Skeletal muscle satellite cell (primary cell): Measurements from ENCODE around the gene WBP1L. TPM values are rescaled to one million over a fixed set of nuclear protein-coding genes. Genes with fewer than 3 reads are reported as not detected.
"Not testable (repeated sequence)": the region's sequence is repeated elsewhere in the genome, so short reads cannot be mapped to it uniquely, and the experiment has no call there.

Experiments
- H3K27me3 ChIP-seq: 2 replicates; pipeline ENCODE4 v1.7.0; 2013; ENCODE audit warnings: low read length; ENCODE audit not compliant: control insufficient read depth, insufficient read depth
- H3K36me3 ChIP-seq: 2 replicates; pipeline ENCODE4 v1.7.0; 2013; ENCODE audit warnings: mild to moderate bottlenecking, control low read depth, low read length; ENCODE audit not compliant: insufficient read depth
- H3K4me1 ChIP-seq: 2 replicates; pipeline ENCODE4 v1.7.0; 2013; ENCODE audit warnings: low read length; ENCODE audit not compliant: control insufficient read depth, insufficient read depth
- H3K4me2 ChIP-seq: 2 replicates; pipeline ENCODE4 v1.7.0; 2013; ENCODE audit warnings: mild to moderate bottlenecking, low read length
- H3K4me3 ChIP-seq: 2 replicates; pipeline ENCODE4 v1.7.0; 2013; ENCODE audit warnings: low read length
- H3K9ac ChIP-seq: 2 replicates; pipeline ENCODE4 v1.7.0; 2013; ENCODE audit warnings: mild to moderate bottlenecking, low read depth, low read length, moderate library complexity
- H3K9me3 ChIP-seq: replicated peaks from 2 replicates; pipeline ENCODE4 v1.7.0; 2013; ENCODE audit warnings: mild to moderate bottlenecking, control low read depth, low read length
- total RNA-seq: library from RNA; depleted of rRNA; stranded (reverse); fragments of >200 nt; gene quantifications from 2 replicates; pipeline ENCODE4 v1.2.3, GENCODE V29; 2012; rRNA removed

WBP1L gene
- total RNA-seq = 29.2 and 41.3 TPM in 2 replicates

GRCh38 chr10:102743588-102744373 lies at the start of gene WBP1L:
TSS of gene WBP1L (plus strand) at chr10:102743948. CDS start at chr10:102744054, 106 bp downstream.
- H3K4me1 ChIP-seq = peaks cover 22% of the 10 kb centered on the region
- peak within 1 kb of the TSS; percentile 96 for H3K9ac ChIP-seq
- no peaks in the 10 kb centered on the region for H3K36me3 ChIP-seq
- peak within 1 kb of the TSS; percentile 99 for H3K4me2 ChIP-seq
- H3K4me3 ChIP-seq = peak within 1 kb of the TSS; percentile 98
- H3K9me3 ChIP-seq = no peaks in the 10 kb centered on the region
- no peaks in the 10 kb centered on the region for H3K27me3 ChIP-seq

DNA sequence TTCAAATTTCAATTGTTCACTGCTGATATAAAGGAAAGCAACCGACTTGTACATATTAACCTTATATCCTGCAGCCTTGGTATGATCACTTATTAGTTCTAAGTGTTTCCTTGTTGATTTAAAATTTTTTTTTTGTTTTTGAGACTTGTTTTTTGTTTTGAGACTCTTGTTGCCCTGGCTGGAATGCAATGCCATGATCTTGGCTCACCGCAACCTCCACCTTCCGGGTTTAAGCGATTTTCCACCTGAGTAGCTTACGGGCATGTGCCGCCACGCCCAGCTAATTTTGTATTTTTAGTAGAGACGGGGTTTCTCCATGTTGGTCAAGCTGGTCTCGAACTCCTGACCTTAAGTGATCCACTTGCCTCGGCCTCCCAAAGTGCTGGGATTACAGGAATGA lies 48.3 kb upstream of the WBP1L start:
- not testable (repeated sequence) for H3K4me2 ChIP-seq, H3K4me3 ChIP-seq, H3K9me3 ChIP-seq, H3K9ac ChIP-seq, H3K4me1 ChIP-seq, H3K27me3 ChIP-seq
- H3K36me3 ChIP-seq = peaks cover 16% of the 10 kb centered on the region

DNA sequence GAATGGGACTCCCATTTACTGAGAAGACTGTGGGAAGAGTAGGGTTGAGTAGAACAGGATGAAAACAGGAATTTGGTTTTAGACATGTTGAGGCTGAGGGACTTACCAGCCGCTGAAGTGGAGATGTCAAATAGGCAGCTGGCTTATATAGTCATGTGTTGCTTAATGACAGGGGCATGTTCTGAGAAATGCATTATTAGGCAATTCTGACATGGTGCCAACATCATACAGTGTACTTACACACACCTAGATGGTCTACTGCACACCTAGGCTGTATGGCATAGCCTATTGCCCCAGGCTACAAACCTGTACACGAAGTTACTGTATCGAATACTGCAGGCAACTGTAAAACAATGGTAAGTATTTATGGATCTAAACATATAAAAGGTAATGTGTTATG lies 47.0 kb upstream of the WBP1L start:
- H3K36me3 ChIP-seq = peaks cover 16% of the 10 kb centered on the region
- H3K4me2 ChIP-seq = no peak overlapping the region
- H3K4me1 ChIP-seq = peaks cover 3% of the 10 kb centered on the region
- H3K9me3 ChIP-seq = no peaks in the 10 kb centered on the region
- no peak overlapping the region for H3K9ac ChIP-seq
- no peak overlapping the region for H3K4me3 ChIP-seq
- no peaks in the 10 kb centered on the region for H3K27me3 ChIP-seq

DNA sequence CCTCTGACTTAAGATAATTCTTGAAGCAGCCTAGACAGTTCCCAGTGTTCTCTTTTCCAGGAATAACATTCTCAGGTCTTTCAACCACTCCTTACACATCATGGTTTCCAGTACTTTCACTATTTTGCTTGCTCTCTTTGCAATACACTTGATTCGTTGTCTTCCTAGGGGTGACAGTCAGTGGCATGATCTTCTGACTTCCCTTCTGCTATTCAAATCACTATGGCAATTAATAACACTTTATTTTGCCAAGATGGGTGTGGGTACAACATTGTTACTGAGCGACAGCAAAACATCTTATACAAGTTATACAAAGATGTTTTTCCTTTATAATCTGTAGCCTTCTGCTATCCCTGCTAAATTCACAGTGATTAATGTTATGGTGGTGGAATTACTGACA lies 44.9 kb upstream of the WBP1L start:
- Histone ChIP-seq H3K27me3 (no peaks in the 10 kb centered on the region), H3K4me1 (peaks cover 3% of the 10 kb centered on the region), H3K9ac (no peak overlapping the region), H3K4me3 (no peak overlapping the region), H3K4me2 (no peak overlapping the region), H3K9me3 (no peaks in the 10 kb centered on the region), H3K36me3 (peaks cover 16% of the 10 kb centered on the region)

DNA sequence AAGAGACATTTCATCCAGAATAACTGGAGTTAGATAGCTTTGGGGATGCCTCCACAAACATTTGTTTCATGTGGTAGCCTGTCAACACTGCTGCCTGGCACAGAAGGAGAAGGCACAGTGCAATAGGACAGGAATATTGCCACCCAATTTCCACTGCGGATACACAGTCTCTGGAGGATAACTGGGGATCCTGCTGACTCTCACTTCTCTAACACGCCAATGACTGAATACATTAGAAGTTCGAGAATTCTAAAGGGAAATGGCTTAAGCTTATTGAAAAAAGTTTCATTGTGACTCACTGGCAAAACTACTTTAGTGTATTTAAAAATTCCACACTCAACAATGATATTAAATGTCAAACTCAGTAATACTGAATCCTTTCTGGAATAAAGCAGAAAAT lies 42.5 kb upstream of the WBP1L start:
- Histone ChIP-seq H3K4me2 (no peak overlapping the region), H3K9me3 (no peaks in the 10 kb centered on the region), H3K4me3 (no peak overlapping the region), H3K27me3 (no peaks in the 10 kb centered on the region), H3K9ac (no peak overlapping the region), H3K4me1 (peaks cover 15% of the 10 kb centered on the region), H3K36me3 (peaks cover 13% of the 10 kb centered on the region)

DNA sequence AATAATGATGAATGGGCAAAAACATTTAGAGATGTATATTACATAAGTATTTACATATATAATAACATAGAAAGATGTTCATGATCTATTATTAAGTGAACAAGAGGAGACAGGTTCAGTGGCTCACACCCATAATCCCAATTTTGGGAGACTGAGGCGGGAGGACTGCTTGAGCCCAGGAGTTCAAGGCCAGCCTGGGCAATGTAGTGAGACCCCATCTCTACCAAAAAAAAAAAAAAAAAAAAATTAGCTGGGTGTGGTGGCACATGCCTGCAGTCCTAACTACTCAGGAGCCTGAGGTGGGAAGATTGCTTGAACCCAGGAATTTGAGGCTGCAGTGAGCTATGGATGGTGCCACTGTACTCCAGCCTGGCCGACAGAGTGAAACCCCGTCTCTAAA lies 42.0 kb upstream of the WBP1L start:
- Histone ChIP-seq H3K27me3 (no peaks in the 10 kb centered on the region), H3K4me2 (no peak overlapping the region), H3K36me3 (peaks cover 8% of the 10 kb centered on the region), H3K9me3 (no peaks in the 10 kb centered on the region), H3K9ac (no peak overlapping the region), H3K4me3 (no peak overlapping the region), H3K4me1 (peaks cover 15% of the 10 kb centered on the region)

DNA sequence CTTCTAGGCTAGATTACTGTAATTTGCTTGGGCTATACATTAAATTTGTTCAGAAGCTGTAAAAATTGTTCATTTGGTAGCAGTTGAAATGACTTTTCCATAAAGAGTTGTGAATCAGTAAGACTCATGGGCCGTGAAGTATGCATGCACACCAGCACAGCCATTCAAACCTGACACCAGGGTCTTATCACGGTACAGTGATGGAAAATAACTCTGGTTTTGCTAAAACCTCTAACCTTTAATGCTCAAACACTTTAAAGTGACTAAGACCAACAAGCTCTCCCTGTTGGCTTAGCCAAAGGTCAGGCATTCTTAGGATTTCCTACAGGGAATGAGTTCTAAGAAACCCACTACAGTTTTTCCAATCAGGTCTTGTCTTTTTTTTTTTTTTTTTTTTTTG lies 41.0 kb upstream of the WBP1L start:
- H3K27me3 ChIP-seq = no peaks in the 10 kb centered on the region

DNA sequence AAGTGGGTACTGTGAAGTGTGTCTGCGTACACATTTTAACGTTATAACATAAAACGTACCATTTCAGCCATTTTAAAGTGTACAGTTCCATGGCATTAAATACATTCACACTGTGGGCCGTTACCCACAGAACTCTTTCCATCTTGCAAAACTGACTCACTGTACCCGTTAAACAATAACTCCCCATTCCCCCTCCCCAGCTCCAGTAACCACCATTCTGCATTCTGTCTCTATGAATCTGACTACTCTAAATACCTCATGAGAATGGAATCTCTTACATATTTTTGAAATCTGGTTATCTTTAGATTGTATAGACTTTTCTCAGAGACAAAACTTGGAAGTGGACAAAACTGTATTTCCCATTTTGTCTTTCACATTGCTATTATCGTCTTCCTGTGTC lies 38.8 kb upstream of the WBP1L start:
- Histone ChIP-seq H3K9ac (no peak overlapping the region), H3K4me2 (peak overlapping the region; percentile 45), H3K9me3 (no peaks in the 10 kb centered on the region), H3K4me3 (peak overlapping the region; percentile 42), H3K4me1 (peaks cover 15% of the 10 kb centered on the region), H3K27me3 (no peaks in the 10 kb centered on the region), H3K36me3 (no peaks in the 10 kb centered on the region)

More for the DNA sequence above, 41.0 kb upstream of the WBP1L start:
- no peak overlapping the region for H3K9ac ChIP-seq
- H3K9me3 ChIP-seq = no peaks in the 10 kb centered on the region
- H3K4me2 ChIP-seq = no peak overlapping the region
- H3K4me3 ChIP-seq = no peak overlapping the region
- H3K4me1 ChIP-seq = peaks cover 15% of the 10 kb centered on the region
- peaks cover 7% of the 10 kb centered on the region for H3K36me3 ChIP-seq

DNA sequence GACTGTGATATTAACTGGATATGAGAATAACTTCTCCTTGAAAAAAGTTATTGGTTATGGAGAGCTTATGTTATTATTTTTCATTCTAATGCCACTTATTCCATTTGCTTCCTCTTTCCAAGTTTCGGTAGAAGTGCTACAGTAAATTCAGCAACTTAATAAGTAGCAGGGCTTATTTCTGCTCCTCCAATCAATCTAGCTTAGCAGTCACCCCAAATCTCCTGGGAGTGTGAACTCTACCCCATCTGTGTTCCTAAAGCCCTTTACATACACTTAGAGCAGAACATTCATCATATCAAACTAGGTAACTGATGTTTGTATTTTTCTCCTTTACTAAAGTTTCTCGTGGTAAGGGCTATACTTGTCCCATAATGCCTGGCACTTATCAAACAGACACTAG lies 38.2 kb upstream of the WBP1L start:
- H3K4me2 ChIP-seq = peak overlapping the region; percentile 45
- peaks cover 21% of the 10 kb centered on the region for H3K4me1 ChIP-seq
- peak overlapping the region; percentile 42 for H3K4me3 ChIP-seq
- H3K9me3 ChIP-seq = no peaks in the 10 kb centered on the region
- no peaks in the 10 kb centered on the region for H3K36me3 ChIP-seq
- H3K27me3 ChIP-seq = no peaks in the 10 kb centered on the region
- H3K9ac ChIP-seq = no peak overlapping the region

- Histone ChIP-seq H3K9me3 (no peaks in the 10 kb centered on the region), H3K4me1 (peaks cover 32% of the 10 kb centered on the region), H3K36me3 (no peaks in the 10 kb centered on the region), H3K27me3 (no peaks in the 10 kb centered on the region), H3K9ac (no peak overlapping the region), H3K4me2 (peak overlapping the region; percentile 0), H3K4me3 (no peak overlapping the region)
Measured at GRCh38 chr10:102710609-102711008, 33.1 kb upstream of the WBP1L start.

DNA sequence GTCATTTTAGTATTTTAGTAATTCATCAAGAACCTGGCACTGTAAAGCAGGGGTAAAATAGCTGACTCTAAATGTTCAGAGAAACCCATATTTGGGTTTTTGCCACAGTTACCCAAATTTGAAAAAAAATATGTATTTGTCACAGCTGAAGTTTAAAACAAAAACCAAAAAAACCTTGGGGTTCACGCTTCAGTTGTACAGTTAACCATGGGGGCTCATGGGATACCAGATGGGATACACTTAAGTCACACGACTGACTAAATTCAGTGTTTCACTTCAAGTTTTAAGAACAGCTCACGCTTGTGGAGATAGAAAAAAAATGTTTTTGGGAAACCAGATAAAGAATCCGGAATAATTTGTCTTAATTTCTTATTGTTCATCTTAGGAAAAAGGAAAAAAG lies 31.7 kb upstream of the WBP1L start:
- no peaks in the 10 kb centered on the region for H3K36me3 ChIP-seq
- peaks cover 34% of the 10 kb centered on the region for H3K4me1 ChIP-seq
- peak overlapping the region; percentile 92 for H3K9ac ChIP-seq
- H3K9me3 ChIP-seq = no peaks in the 10 kb centered on the region
- H3K27me3 ChIP-seq = no peaks in the 10 kb centered on the region
- H3K4me2 ChIP-seq = peak overlapping the region; percentile 85
- H3K4me3 ChIP-seq = no peak overlapping the region
